ENCODE results near the gene CD300H. TPM values are rescaled to one million over a fixed set of nuclear protein-coding genes. Genes with fewer than 3 reads are reported as not detected.
"Not testable (repeated sequence)": the region's sequence is repeated elsewhere in the genome, so short reads cannot be mapped to it uniquely, and the experiment has no call there.

The CD300H gene
- polyA plus RNA-seq, 3 donors = 0.57 TPM; not detected in 2

GRCh38 chr17:74585711-74586110 lies 18.4 kb upstream of the CD300H start:
- DNase-seq (ENCODE audit: low read depth in 3 of 3, low spot score in 2 of 3) = no peak

GRCh38 chr17:74584292-74585060 lies 17.2 kb upstream of the CD300H start:
- DNase-seq (ENCODE audit: low read depth in 3 of 3, low spot score in 2 of 3) = no peak

GRCh38 chr17:74582633-74583032 lies 15.3 kb upstream of the CD300H start:
- no peak for DNase-seq (ENCODE audit: low read depth in 3 of 3, low spot score in 2 of 3)

DNA sequence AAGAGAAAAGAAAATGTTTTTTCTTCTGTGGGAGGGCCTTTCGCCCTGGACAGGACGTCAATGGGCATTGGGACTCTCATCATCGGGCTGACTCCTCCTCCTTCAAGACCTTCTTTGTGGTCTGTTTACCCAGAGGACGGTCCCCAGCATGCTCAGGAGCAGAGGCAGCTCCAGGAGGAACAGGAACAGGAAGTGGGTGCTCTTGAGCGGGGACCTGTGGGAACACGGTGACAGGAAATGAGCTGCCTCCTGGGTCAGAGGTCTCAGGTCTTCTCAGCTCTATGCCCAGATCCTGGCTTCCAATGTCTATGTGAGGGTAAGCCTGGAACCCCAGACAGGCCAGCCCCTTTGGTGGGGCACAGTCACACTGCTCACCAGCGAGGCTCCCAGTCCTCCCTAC lies 12.6 kb upstream of the CD300H start:
- no peak for DNase-seq (ENCODE audit: low read depth in 3 of 3, low spot score in 2 of 3)

GRCh38 chr17:74578979-74579378 lies 11.7 kb upstream of the CD300H start:
- no peak for DNase-seq (ENCODE audit: low read depth in 3 of 3, low spot score in 2 of 3)

DNA sequence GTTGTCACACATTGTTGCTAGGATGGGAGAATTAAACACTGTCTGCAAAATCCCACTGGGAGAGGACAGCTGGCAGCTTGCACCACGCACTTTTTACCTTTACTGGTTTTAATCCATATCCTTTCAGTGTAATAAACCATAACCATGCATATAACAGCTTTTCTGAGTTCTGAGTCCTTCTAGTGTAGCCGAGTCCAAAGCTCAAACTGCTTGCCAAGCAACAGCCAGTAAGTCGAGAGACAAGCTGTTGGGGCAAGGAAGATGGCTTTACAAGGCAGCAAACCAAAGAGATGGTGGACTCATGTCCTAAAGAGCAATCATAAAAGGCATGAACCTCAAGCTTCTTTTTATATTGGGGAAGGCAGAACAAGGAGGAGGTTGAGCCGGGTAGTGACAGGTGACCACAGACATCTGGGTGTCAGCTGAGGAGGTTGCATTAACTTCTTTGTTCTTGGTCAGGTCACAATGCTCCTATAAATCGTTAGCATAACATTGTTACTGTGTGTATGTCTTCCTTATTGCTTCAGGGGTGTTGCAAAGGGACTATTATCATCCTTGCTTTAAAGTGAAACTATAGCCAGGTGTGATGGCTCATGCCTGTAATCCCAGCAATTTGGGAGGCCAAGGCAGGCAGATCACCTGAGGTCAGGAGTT lies 7.3 kb upstream of the CD300H start:
- DNase-seq (ENCODE audit: low read depth in 3 of 3, low spot score in 2 of 3) = no peak

GRCh38 chr17:74573635-74574034 lies 6.3 kb upstream of the CD300H start:
- not testable (repeated sequence) for DNase-seq (ENCODE audit: low read depth in 3 of 3, low spot score in 2 of 3)

DNA sequence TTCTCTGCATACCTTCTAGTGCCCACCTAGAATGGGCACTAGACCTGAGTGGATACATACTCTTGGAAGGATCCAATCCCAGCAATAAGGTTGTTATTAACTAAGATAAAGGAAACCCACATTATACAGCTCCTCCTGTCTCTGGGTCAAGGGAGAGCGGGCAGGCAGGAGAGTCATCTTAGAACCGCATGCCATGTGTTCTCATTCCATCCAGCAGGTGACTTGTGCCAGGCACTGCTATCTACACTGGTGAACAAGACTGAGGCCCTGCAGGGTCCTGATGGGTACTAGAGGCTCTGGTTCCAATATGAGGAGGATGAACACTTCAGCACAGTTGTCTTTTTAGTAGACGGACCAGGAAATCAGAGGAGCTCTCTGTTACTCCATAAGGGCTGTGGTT lies 5.9 kb upstream of the CD300H start:
- DNase-seq (ENCODE audit: low read depth in 3 of 3, low spot score in 2 of 3) = no peak

DNA sequence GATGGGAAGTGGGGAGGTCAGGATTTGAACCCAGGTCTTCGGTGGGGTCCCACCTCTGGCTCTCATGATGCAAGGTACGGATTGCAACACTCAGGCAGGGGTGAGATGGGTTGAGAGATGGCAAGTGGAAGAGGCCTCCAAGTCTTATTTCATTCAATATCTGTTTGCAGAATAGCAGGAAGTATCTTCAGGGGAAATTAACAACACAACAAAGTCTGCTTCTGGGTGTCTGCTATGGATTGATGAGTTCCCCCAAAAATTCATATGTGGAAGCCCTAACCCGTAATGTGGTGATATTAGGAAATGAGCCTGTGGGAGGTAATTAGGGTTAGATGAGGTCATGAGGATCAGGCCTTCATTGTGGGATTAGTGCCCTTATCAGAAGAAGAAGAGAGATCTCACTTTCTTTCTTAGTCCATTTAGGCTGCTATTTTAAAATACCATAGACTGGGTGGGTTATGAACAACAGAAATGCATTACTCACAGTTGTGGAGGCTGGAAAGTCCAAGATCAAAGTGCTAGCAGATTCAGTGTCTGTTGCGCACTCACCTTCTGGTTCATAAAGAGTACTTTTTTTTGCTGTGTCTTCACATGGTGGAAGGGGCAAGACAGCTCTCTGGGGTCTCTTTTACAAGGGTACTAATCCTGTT lies 4.4 kb upstream of the CD300H start:
- DNase-seq (ENCODE audit: low read depth in 3 of 3, low spot score in 2 of 3) = no peak

GRCh38 chr17:74569020-74570003 lies 2.0 kb upstream of the CD300H start:
- DNase-seq (ENCODE audit: low read depth in 3 of 3, low spot score in 2 of 3) = no peak

GRCh38 chr17:74568106-74568873 lies 981 bp upstream of the CD300H start:
- no peak for DNase-seq (ENCODE audit: low read depth in 3 of 3, low spot score in 2 of 3)

DNA sequence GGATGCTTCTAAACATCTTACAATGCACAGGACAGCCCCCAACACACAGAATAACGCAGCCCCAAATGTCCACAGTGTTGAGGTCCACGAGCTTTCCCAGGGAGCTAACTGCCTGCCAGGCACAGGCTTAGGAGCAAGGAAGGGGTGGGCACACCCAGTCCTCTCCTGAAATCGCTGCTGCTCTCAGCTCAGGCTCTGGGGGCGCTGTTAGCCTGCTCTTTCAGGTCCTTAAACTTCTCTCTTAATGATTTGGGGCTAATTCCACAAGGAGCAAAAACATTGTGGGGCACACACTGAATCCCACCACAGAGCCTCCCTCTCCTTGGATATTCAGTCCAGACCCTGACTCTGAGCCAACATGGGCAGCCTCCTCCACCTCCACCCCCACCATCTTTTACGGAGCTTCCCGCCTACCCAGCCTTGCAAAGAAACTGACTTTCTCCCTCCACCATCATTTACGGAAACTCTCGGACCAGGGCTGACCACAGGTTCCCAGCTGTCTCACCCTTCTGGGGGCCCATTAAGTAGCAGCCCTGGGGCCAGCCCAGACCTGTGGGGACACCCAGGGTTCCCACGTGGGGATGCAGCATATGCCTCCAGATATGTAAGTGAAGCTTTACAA lies 1.1 kb downstream of the CD300H start:
- DNase-seq (ENCODE audit: low read depth in 3 of 3, low spot score in 2 of 3) = no peak

GRCh38 chr17:74565126-74565525 lies 2.2 kb downstream of the CD300H start:
- DNase-seq (ENCODE audit: low read depth in 3 of 3, low spot score in 2 of 3) = no peak

GRCh38 chr17:74563358-74563757 lies 4.0 kb downstream of the CD300H start:
- DNase-seq (ENCODE audit: low read depth in 3 of 3, low spot score in 2 of 3) = no peak

GRCh38 chr17:74561586-74561985 lies 5.7 kb downstream of the CD300H start:
- DNase-seq (ENCODE audit: low read depth in 3 of 3, low spot score in 2 of 3) = no peak

- no peak for DNase-seq (ENCODE audit: low read depth in 3 of 3, low spot score in 2 of 3)
Observed at GRCh38 chr17:74558882-74559519, 8.3 kb downstream of the CD300H start.

- DNase-seq (ENCODE audit: low read depth in 3 of 3, low spot score in 2 of 3) = not testable (repeated sequence)
Observed at GRCh38 chr17:74558402-74558801, 8.9 kb downstream of the CD300H start.

DNA sequence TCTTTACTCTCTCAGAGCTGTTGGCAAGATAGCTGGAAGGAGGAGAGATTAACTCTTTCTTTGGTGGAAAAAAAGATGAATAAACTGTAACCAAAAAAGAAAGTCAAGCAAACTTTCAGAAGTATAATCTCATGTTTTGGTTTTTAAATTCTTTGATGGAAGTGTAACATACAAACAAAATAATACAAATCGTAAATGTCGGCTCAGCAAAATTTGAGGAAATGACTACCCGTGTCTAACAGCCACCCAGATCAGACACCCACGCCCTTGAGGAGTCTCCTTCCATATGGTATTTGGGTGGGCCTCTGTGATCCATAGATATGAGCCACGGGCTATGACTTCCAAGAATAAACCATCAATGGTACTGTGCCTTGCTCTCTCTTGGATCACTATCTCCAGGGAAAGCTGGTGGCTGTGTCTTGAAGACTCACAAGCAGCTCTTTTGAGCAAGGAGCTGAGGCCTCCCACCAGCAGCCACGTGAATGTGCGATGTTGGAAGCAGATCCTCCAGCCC lies 11.8 kb downstream of the CD300H start:
- DNase-seq (ENCODE audit: low read depth in 3 of 3, low spot score in 2 of 3) = no peak

DNA sequence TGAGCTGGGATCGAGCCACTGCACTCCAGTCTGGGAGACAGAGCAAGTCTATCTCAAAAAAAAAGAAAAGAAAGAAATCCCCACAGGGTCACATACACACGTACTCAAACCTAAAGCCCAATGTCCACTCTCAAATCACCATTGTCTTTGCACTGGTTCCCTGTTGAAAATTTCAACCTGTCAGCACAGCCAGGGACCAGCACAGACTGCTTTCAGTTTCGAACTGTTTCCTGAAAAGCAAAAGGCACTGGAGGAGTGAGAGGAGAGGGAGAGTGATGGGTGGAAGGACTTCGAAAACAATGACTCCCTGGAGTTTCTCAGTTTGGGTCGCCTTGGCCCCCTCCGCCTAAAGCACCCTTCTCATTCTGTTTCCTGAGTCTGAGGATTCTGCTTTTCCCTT lies 12.4 kb downstream of the CD300H start:
- no peak for DNase-seq (ENCODE audit: low read depth in 3 of 3, low spot score in 2 of 3)
